HG03521 (cell line): ENCODE data around the gene ABCG8.
"Not testable (repeated sequence)": the region's sequence is repeated elsewhere in the genome, so short reads cannot be mapped to it uniquely, and the experiment has no call there.

Source experiments
- ATAC-seq: cut with Tn5 transposase; IDR thresholded peaks from one replicate; pipeline ENCODE4 v1.9.1; 2021; ENCODE audit warnings: mild to moderate bottlenecking, moderate library complexity; ENCODE audit not compliant: unreplicated experiment

ABCG8 gene

DNA sequence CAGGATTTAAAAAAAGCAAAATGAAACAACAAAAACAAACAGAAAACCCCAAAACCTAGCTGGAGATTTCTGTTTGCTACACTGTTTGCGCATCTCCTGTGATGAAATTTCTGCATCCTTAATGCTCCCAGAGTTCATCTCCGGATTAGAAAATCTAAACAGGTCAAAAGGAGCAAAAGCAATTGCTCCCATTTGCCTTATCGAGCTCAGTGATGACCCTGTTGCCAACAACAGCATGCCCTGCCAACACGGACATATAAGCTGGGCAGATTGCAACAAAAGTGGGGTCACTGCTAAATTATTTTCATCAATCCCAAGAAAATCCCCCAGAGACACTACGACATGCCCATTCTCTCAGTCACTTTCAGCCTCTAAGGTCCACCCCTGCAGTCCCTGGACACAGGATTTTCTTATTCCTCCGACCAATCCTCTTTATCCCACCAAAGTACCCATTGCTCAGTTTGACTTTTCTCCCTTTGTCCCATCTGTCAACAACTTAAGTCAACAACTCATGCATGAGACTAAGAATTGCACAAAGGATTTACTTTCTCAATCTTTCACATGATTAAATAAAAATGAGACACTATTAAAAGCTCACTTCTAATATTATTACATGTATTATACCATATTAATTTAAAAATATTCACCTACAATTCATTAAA, 67.8 kb downstream of the ABCG8 start:
- no peak for ATAC-seq

DNA sequence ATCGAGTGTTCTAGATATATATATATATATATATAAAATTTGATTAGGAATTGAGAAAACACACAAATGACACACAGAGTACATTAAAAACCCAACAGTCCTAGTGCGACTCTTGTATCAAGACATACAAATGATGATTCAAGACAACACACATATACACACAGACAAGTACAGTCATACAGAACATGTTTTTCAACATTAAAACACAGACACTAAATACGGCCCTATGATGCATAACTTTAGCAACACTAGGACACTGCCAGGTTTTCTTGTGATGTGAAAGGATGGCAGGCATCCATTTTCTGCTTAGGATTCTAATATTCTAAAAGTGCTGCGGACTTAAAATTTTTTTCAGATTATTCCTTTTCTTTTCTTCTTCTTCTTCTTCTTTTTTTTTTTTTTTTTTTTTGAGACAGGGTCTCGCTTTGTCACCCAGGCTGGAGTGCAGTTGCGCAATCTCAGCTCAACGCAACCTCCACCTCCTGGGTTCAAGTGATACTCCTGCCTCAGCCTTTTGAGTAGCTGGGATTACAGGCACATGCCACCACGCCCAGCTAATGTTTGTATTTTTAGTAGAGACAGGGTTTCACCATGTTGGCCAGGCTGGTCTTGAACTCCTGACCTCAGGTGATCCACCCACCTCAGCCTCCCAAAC, 72.5 kb downstream of the ABCG8 start:
- ATAC-seq, result not testable (repeated sequence)

DNA sequence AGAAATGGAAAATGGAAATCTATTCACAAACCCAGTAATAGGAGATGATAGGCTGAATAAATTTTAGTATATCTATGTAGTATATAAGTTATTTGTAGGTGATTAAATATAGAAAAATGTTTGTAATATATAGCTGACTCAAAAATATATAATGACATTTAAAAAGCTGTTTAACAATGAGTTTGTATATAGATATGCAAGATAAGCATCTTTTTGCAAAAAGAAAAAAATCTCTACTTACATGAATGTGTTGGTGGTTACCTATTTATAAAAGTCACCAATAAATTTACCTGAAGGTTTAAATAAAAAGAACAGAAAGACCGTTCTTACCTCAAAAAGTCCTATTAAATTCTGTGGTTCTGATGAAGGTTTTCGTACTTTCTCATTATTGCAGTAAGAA, 85.7 kb downstream of the ABCG8 start:
- no peak for ATAC-seq

DNA sequence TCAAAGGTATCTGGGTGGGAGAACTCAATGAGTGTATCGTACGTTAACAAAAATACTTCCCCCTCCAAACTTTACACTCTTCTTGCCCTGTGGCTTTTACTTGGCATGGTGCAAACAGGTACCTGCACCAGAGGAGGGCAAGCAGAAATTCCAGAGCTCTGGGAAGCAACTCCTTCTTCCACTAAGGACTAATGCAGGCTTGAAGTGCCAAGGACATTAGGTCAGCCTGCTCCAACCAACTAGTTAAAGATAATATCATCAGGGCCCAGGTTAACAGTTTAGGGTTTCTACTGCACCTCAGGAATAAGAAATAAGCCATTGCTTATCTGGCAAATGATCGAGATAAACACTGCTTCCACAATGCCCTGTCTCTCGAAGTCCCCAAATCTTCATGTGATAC, 86.7 kb downstream of the ABCG8 start:
- no peak for ATAC-seq

DNA sequence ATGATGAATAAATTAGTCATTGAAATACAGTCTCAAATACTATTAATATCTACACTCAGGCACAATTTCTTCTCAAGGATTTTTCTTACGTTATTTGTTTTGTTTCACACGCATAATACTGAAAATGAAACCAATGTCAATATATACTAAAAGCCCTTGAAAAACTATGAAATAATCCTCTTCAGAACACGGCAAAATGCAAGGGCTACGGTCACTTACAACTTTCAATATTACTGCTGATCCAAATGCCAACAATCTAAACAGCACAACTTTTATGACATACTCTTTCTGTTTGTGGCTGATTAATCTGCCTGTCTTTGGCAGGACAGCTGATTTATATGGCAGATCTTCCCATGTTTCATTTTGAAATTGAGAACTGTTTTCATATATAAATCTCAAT, 88.7 kb downstream of the ABCG8 start:
- ATAC-seq, result no peak

DNA sequence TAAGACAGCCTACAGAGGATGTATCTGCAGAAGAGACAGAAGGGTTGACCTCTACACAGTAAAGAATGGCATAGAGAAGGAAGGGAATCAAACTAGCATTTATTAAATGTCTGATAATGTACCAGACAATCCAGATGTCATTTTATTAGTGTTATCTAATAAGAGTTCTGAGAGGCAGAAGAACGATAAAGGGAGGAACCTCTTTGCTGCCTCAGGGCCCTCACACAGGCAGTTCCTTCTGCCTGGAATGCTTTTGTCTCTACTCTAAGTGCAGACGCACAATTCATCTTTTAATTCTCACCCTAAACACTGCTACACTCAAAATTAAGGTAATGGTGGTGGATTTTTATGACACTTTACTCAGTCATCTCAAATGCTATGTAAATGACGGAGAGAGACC, 92.5 kb downstream of the ABCG8 start:
- ATAC-seq, result no peak
